ENCODE data around the gene ISYNA1. TPM values are rescaled to one million over a fixed set of nuclear protein-coding genes. Genes with fewer than 3 reads are reported as not detected.

The ISYNA1 gene
- total and polyA plus RNA-seq, 2 experiments from 2014 or later = 191 to 208 TPM

- no peak overlapping the region for H3K27ac Mint-ChIP-seq
- Histone ChIP-seq H4K20me1 (replicated peaks; ENCODE audit: insufficient read depth) (no peaks in the 10 kb centered on the region; the same call in 1 of the 2 replicates), H3K9me2 (ENCODE audit: insufficient read depth) (no peaks in the 10 kb centered on the region), H3K4me1 (ENCODE audit: insufficient read depth) (no peaks in the 10 kb centered on the region), H3K27ac (ENCODE audit: low read depth) (no peak overlapping the region), H3K27me3 (ENCODE audit: insufficient read depth) (no peaks in the 10 kb centered on the region), H3F3A (replicated peaks; ENCODE audit: low read depth) (0 out of 2 replicates have a peak, but pooled peaks cover 3% of the 10 kb centered on the region), H3K4me3 (no peak overlapping the region), H2AFZ (no peak overlapping the region), H3K4me2 (no peak overlapping the region), H3K36me3 (ENCODE audit: insufficient read depth) (no peaks in the 10 kb centered on the region; the same call in 1 of the 2 replicates), H3K79me2 (replicated peaks; ENCODE audit: insufficient read depth) (no peaks in the 10 kb centered on the region)
- H3K4me1 Mint-ChIP-seq = 0 out of 3 replicates have a peak, but pooled peaks cover 2% of the 10 kb centered on the region
- peaks cover 12% of the 10 kb centered on the region for H3K36me3 Mint-ChIP-seq (ENCODE audit: low read depth)
- peaks cover 4% of the 10 kb centered on the region for H3K9me3 Mint-ChIP-seq
- no peak for TF ChIP-seq NANOG (IDR thresholded peaks at IDR 0.05; ENCODE audit: borderline replicate concordance)
- TF ChIP-seq CREB1 (CRISPR knock-in tag; IDR thresholded peaks at IDR 0.05; ENCODE audit: low read depth) = no peak
- no peak for TF ChIP-seq POLR2AphosphoS5 (IDR thresholded peaks at IDR 0.05; ENCODE audit: low read depth)
- no peak for TF ChIP-seq EZH2 (IDR thresholded peaks at IDR 0.05; ENCODE audit: low read depth, unreplicated experiment)
- TF ChIP-seq ZNF331 (CRISPR knock-in tag; IDR thresholded peaks at IDR 0.05; ENCODE audit: low read depth) = no peak
- no peak for TF ChIP-seq ZNF114 (CRISPR knock-in tag; IDR thresholded peaks at IDR 0.05)
- no peak for TF ChIP-seq CTCF (conservative IDR thresholded peaks at IDR 0.05; ENCODE audit: low read depth in 2 of 2)
- no peak overlapping the region for H3K4me3 Mint-ChIP-seq
- peaks cover 13% of the 10 kb centered on the region for H3K27me3 Mint-ChIP-seq (ENCODE audit: insufficient read depth, low read depth, poor library complexity)
- ATAC-seq (no peak), DNase-seq (ENCODE audit: low spot score) (no peak)
Observed at GRCh38 chr19:18446145-18446810, 8.3 kb upstream of the ISYNA1 start.

- Mint-ChIP-seq H3K27me3 (ENCODE audit: insufficient read depth, low read depth, poor library complexity) (peaks cover 13% of the 10 kb centered on the region), H3K4me3 (no peak overlapping the region), H3K27ac (no peak overlapping the region), H3K9me3 (peaks cover 4% of the 10 kb centered on the region), H3K36me3 (ENCODE audit: low read depth) (peaks cover 9% of the 10 kb centered on the region), H3K4me1 (peaks cover 3% of the 10 kb centered on the region; the same call in 2 of the 3 replicates)
- no peak overlapping the region for H3K27ac ChIP-seq (ENCODE audit: low read depth)
- DNase-seq (ENCODE audit: low spot score) (no peak), ATAC-seq (no peak)
- no peaks in the 10 kb centered on the region; the same call in 1 of the 2 replicates for H3K36me3 ChIP-seq (ENCODE audit: insufficient read depth)
- no peaks in the 10 kb centered on the region for H3K4me1 ChIP-seq (ENCODE audit: insufficient read depth)
- H3K4me2 ChIP-seq = no peak overlapping the region
- no peaks in the 10 kb centered on the region for H3K9me2 ChIP-seq (ENCODE audit: insufficient read depth)
- no peaks in the 10 kb centered on the region for H3F3A ChIP-seq (replicated peaks; ENCODE audit: low read depth)
- H3K79me2 ChIP-seq (replicated peaks; ENCODE audit: insufficient read depth) = no peaks in the 10 kb centered on the region
- H3K4me3 ChIP-seq = no peak overlapping the region
- H3K27me3 ChIP-seq (ENCODE audit: insufficient read depth) = no peaks in the 10 kb centered on the region
- no peak overlapping the region for H2AFZ ChIP-seq
- no peaks in the 10 kb centered on the region; the same call in 1 of the 2 replicates for H4K20me1 ChIP-seq (replicated peaks; ENCODE audit: insufficient read depth)
- no peak for TF ChIP-seq EZH2phosphoT487 (IDR thresholded peaks at IDR 0.05; ENCODE audit: unreplicated experiment)
- TF ChIP-seq REST (IDR thresholded peaks at IDR 0.05; ENCODE audit: unreplicated experiment) = no peak
- TF ChIP-seq ZNF331 (CRISPR knock-in tag; IDR thresholded peaks at IDR 0.05; ENCODE audit: low read depth) = no peak
- no peak for TF ChIP-seq STAT1 (IDR thresholded peaks at IDR 0.05; ENCODE audit: unreplicated experiment)
- no peak for TF ChIP-seq CREB1 (CRISPR knock-in tag; IDR thresholded peaks at IDR 0.05; ENCODE audit: low read depth)
- no peak for TF ChIP-seq JUNB (IDR thresholded peaks at IDR 0.05; ENCODE audit: unreplicated experiment)
- no peak for TF ChIP-seq POLR2AphosphoS5 (IDR thresholded peaks at IDR 0.05; ENCODE audit: low read depth)
- TF ChIP-seq ZNF114 (CRISPR knock-in tag; IDR thresholded peaks at IDR 0.05) = no peak
- no peak for TF ChIP-seq ETS1 (IDR thresholded peaks at IDR 0.05)
- TF ChIP-seq EZH2 (IDR thresholded peaks at IDR 0.05; ENCODE audit: low read depth, unreplicated experiment) = no peak
- no peak for TF ChIP-seq CTCF (conservative IDR thresholded peaks at IDR 0.05; ENCODE audit: low read depth in 2 of 2)
Observed at GRCh38 chr19:18445262-18445948, 7.5 kb upstream of the ISYNA1 start.
